Measurements from ENCODE around the gene ATRAID. TPM values are rescaled to one million over a fixed set of nuclear protein-coding genes. Genes with fewer than 3 reads are reported as not detected.

ATRAID gene
- total and polyA plus RNA-seq, 10 of the 15 experiments (the other 5 are each of a cell fraction or from before 2014, with no cell fraction given): 65.6 to 180 (median 120) TPM

GRCh38 chr2:27264753-27265535 lies 53.1 kb downstream of the ATRAID start (continued):
- no peak for TF ChIP-seq RELA (IDR thresholded peaks at IDR 0.05; ENCODE audit: borderline replicate concordance, partially characterized antibody)
- no peak for TF ChIP-seq CBFB (IDR thresholded peaks at IDR 0.05; ENCODE audit: low read depth)
- TF ChIP-seq IKZF1 (conservative IDR thresholded peaks at IDR 0.05): peak; percentile 56; the same call in 1 of the 2 replicates
- no peak for TF ChIP-seq ETV6 (conservative IDR thresholded peaks at IDR 0.05 in 1 of 2, IDR thresholded peaks at IDR 0.05 in 1 of 2; ENCODE audit: borderline replicate concordance in 1 of 2, low read depth in 1 of 2)

- no peak overlapping the region for H2AFZ ChIP-seq (ENCODE audit: control insufficient read depth, low read depth, low read length)
- H3K27ac ChIP-seq (ENCODE audit: control insufficient read depth, insufficient read depth): no peak overlapping the region
- in situ Hi-C loops (cut with MboI) (no loop called here), intact Hi-C loops (cut with micrococcal nuclease; ENCODE audit: unreplicated experiment) (no loop called here)
- H3K79me2 ChIP-seq (ENCODE audit: control insufficient read depth, insufficient read depth, low read length): no peaks in the 10 kb centered on the region
- FAIRE-seq (no peak), DNase-seq (ENCODE audit: low read depth, low spot score) (no peak), ATAC-seq (no peak)
- peaks cover 21 to 40% of the 10 kb centered on the region in 2 experiments for H3K27me3 ChIP-seq (replicated peaks in 1 of 2; ENCODE audit: control insufficient read depth in 2 of 2, insufficient read depth in 2 of 2, low read length in 1 of 2)
- H3K4me2 ChIP-seq (ENCODE audit: control insufficient read depth, insufficient read depth): no peak overlapping the region
- no peaks in the 10 kb centered on the region for H3K9me3 ChIP-seq (replicated peaks; ENCODE audit: control insufficient read depth, insufficient read depth, low read length)
- CTCF ChIA-PET: interaction anchor here (0.7 to 7.9 kb wide), 7 partner anchors 8 to 418 kb away, joined by 3 to 52 read pairs (median 6); no protein-coding TSS in a partner anchor
- H3K4me1 ChIP-seq (ENCODE audit: control insufficient read depth, insufficient read depth, low read length): peaks cover 19% of the 10 kb centered on the region
- RAD21 ChIA-PET (ENCODE audit: unreplicated experiment): interaction anchor here (1.9 to 3.6 kb wide), 2 partner anchors 8 to 15 kb away, joined by 5 to 16 read pairs; no protein-coding TSS in a partner anchor
- H4K20me1 ChIP-seq (ENCODE audit: control insufficient read depth, insufficient read depth): no peaks in the 10 kb centered on the region
- no peak overlapping the region for H3K4me3 ChIP-seq
- SMC1A ChIA-PET (ENCODE audit: uncharacterized antibody, unreplicated experiment): interaction anchor here (1.6 to 4.2 kb wide), 2 partner anchors 14 to 37 kb away, joined by 3 to 20 read pairs; no protein-coding TSS in a partner anchor
- POLR2A ChIA-PET: no interaction called here
- no TSS peak for BruUV-seq (replicated peaks)
- H3K9ac ChIP-seq (ENCODE audit: control insufficient read depth, insufficient read depth, low read length): no peak overlapping the region
- no peaks in the 10 kb centered on the region for H3K36me3 ChIP-seq (ENCODE audit: control insufficient read depth in 2 of 2, insufficient read depth in 2 of 2, low read length in 1 of 2)
- TF ChIP-seq SUZ12 (IDR thresholded peaks at IDR 0.05; ENCODE audit: unreplicated experiment): no peak
- TF ChIP-seq NRF1 (conservative IDR thresholded peaks at IDR 0.05; ENCODE audit: low read depth, low read length): no peak
- no peak for TF ChIP-seq GATAD2B (conservative IDR thresholded peaks at IDR 0.05; ENCODE audit: low read depth)
- TF ChIP-seq, protein P1, sequence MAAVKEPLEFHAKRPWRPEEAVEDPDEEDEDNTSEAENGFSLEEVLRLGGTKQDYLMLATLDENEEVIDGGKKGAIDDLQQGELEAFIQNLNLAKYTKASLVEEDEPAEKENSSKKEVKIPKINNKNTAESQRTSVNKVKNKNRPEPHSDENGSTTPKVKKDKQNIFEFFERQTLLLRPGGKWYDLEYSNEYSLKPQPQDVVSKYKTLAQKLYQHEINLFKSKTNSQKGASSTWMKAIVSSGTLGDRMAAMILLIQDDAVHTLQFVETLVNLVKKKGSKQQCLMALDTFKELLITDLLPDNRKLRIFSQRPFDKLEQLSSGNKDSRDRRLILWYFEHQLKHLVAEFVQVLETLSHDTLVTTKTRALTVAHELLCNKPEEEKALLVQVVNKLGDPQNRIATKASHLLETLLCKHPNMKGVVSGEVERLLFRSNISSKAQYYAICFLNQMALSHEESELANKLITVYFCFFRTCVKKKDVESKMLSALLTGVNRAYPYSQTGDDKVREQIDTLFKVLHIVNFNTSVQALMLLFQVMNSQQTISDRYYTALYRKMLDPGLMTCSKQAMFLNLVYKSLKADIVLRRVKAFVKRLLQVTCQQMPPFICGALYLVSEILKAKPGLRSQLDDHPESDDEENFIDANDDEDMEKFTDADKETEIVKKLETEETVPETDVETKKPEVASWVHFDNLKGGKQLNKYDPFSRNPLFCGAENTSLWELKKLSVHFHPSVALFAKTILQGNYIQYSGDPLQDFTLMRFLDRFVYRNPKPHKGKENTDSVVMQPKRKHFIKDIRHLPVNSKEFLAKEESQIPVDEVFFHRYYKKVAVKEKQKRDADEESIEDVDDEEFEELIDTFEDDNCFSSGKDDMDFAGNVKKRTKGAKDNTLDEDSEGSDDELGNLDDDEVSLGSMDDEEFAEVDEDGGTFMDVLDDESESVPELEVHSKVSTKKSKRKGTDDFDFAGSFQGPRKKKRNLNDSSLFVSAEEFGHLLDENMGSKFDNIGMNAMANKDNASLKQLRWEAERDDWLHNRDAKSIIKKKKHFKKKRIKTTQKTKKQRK (IDR thresholded peaks at IDR 0.05; ENCODE audit: low read depth, low read length): no peak
- TF ChIP-seq SMARCA5 (IDR thresholded peaks at IDR 0.05): no peak
- TF ChIP-seq TARDBP (IDR thresholded peaks at IDR 0.05; ENCODE audit: borderline replicate concordance): no peak
- no peak for TF ChIP-seq CTCF (IDR thresholded peaks at IDR 0.05 in 2 of 3, conservative IDR thresholded peaks at IDR 0.05 in 1 of 3; ENCODE audit: control insufficient read depth in 2 of 3, extremely low read depth in 1 of 3, insufficient read depth in 1 of 3, low read depth in 3 of 3, low read length in 3 of 3)
- no peak for TF ChIP-seq IKZF2 (IDR thresholded peaks at IDR 0.05)
- TF ChIP-seq, protein P2, sequence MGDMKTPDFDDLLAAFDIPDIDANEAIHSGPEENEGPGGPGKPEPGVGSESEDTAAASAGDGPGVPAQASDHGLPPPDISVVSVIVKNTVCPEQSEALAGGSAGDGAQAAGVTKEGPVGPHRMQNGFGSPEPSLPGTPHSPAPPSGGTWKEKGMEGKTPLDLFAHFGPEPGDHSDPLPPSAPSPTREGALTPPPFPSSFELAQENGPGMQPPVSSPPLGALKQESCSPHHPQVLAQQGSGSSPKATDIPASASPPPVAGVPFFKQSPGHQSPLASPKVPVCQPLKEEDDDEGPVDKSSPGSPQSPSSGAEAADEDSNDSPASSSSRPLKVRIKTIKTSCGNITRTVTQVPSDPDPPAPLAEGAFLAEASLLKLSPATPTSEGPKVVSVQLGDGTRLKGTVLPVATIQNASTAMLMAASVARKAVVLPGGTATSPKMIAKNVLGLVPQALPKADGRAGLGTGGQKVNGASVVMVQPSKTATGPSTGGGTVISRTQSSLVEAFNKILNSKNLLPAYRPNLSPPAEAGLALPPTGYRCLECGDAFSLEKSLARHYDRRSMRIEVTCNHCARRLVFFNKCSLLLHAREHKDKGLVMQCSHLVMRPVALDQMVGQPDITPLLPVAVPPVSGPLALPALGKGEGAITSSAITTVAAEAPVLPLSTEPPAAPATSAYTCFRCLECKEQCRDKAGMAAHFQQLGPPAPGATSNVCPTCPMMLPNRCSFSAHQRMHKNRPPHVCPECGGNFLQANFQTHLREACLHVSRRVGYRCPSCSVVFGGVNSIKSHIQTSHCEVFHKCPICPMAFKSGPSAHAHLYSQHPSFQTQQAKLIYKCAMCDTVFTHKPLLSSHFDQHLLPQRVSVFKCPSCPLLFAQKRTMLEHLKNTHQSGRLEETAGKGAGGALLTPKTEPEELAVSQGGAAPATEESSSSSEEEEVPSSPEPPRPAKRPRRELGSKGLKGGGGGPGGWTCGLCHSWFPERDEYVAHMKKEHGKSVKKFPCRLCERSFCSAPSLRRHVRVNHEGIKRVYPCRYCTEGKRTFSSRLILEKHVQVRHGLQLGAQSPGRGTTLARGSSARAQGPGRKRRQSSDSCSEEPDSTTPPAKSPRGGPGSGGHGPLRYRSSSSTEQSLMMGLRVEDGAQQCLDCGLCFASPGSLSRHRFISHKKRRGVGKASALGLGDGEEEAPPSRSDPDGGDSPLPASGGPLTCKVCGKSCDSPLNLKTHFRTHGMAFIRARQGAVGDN (IDR thresholded peaks at IDR 0.05): no peak
Measured at GRCh38 chr2:27265536-27265870, 53.7 kb downstream of the ATRAID start.

All from GM12878 (cell line).